ENCODE data around the gene TMEM221.
A peak's percentile ranks its signal among the peaks of the same experiment; 100 is the strongest.

TMEM221 gene

DNA sequence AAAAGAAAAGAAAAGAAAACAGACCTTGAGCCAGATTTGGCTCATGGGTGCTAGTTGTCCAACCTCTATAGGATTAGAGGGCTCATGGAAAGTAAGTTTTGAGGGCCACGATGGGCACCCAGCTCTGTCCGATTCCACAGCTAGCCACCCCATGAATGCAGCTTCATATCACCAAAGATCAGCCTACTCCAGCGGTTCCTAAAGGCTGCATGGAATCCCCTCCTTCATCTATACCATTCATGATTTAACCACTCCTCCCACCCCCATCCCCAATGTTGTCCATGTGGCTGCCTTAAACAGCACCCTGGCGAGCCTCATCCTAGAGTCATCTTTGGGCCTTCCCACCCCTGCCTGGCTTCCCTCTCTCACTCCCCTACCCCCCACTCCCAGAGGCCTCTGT lies 26.5 kb downstream of the TMEM221 start:
- no peak overlapping the region for H3K4me3 ChIP-seq (ENCODE audit: low read depth, low read length)
- TF ChIP-seq, protein P1, sequence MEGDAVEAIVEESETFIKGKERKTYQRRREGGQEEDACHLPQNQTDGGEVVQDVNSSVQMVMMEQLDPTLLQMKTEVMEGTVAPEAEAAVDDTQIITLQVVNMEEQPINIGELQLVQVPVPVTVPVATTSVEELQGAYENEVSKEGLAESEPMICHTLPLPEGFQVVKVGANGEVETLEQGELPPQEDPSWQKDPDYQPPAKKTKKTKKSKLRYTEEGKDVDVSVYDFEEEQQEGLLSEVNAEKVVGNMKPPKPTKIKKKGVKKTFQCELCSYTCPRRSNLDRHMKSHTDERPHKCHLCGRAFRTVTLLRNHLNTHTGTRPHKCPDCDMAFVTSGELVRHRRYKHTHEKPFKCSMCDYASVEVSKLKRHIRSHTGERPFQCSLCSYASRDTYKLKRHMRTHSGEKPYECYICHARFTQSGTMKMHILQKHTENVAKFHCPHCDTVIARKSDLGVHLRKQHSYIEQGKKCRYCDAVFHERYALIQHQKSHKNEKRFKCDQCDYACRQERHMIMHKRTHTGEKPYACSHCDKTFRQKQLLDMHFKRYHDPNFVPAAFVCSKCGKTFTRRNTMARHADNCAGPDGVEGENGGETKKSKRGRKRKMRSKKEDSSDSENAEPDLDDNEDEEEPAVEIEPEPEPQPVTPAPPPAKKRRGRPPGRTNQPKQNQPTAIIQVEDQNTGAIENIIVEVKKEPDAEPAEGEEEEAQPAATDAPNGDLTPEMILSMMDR (IDR thresholded peaks at IDR 0.05; ENCODE audit: low read depth, low read length): no peak

DNA sequence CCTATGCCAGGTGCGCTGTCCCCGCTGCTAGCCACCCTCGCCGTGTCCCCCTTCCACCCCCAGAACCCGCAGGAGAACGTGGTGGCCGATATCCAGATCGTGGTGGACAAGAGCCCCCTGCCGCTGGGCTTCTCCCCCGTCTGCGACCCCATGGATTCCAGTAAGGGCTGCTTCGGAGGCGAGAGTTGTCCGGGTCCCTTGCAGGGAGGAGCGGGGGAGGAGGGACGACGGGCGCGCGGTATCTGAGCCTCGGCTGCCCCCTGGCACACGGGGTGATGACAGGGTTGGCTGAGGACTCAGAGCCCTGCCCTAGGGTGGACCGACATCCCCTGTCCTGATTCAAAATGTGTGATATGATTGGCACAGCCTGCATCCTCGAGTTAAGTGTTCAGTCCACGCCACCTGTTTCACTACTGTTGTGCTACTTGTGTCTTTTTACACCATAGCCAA lies 28.0 kb downstream of the TMEM221 start:
- peak overlapping the region; percentile 76 for H3K4me3 ChIP-seq (ENCODE audit: low read depth, low read length)
- TF ChIP-seq, protein P1 (IDR thresholded peaks at IDR 0.05; ENCODE audit: low read depth, low read length): no peak

DNA sequence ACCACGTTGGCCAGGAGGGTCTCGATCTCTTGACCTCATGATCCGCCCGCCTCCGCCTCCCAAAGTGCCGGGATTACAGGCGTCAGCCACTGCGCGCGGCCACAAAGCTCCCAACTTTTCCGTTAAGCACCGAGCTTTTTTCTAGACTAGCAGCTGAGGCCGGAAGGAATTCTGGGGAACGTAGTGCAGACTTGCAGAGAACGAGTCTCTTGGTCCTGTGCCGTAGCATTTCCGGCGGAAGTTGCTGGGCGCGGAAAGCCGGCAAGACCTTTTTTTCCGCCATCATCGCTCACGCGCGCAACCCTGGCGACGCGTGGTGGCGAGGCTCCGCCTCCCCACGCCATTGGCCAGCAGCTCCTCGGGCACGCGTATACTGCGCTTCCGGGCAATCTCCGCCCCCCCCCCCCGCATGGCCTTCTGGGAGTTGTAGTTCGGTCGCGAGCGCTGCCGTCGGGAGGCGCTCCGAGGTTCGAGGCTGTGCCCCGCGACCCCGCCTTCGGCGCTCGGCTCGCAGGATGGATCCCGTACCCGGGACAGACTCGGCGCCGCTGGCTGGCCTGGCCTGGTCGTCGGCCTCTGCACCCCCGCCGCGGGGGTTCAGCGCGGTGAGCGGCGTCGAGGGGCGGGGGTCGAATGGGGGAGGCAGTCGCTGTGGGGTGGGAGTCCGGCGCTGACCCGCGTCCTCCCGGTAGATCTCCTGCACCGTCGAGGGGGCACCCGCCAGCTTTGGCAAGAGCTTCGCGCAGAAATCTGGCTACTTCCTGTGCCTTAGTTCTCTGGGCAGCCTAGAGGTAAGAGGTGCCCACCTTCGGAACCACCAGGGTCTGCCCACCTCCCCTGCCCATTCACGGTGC lies 28.6 kb downstream of the TMEM221 start, which contains the start of gene MVB12A:
MVB12A (plus strand) TSS at position 427 of the 854 bp plus-strand sequence; CDS start at position 516, 89 bp downstream.
- TF ChIP-seq, protein P1 (IDR thresholded peaks at IDR 0.05; ENCODE audit: low read depth, low read length): no peak

DNA sequence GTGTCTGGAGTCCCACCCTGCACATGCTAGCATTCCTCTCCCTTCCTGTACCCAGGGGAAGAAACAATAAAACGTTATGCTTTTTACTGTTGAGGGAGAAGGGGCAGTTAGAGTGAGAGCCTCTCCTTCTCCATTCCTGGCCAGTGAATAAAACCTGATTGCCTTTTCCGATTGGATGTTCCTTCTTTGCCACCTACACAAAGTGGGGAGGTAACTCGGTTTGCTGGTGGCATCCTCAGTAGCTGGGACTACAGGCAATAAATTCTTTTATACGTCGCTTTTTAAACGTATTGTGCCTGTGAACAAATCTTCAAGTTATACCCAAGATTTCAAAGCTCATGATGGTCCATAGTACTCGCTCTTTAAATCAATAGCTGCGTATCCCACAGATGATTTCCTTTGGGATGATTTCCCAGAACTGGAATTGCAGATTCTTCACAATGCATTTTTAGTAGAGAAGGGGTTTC lies 29.3 kb downstream of the TMEM221 start:
- TF ChIP-seq, protein P1 (IDR thresholded peaks at IDR 0.05; ENCODE audit: low read depth, low read length): no peak
- peak overlapping the region; percentile 76 for H3K4me3 ChIP-seq (ENCODE audit: low read depth, low read length)

More for the DNA sequence above, 28.6 kb downstream of the TMEM221 start, which contains the start of gene MVB12A:
- H3K4me3 ChIP-seq (ENCODE audit: low read depth, low read length): peak within 1 kb of the TSS; percentile 76

DNA sequence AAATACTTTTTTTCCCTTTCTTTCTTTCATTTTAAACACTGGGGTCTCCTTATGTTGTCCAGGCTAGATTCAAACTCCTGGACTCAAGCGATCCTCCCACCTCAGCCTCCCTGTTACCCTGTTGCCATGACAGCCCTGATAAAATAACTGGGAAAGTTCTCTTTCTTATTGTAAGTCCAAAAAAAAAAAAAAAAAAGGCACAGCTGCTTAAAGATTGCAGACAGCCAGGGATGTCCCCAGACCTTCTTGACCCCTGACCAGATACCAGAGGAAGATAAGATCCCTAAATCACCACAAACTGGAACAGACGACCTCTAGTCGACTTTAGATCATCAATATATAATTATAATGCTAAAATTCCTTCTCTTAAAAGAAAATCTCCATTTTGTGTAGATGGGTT lies 29.8 kb downstream of the TMEM221 start:
- peak overlapping the region; percentile 76; the same call in 1 of the 2 replicates for H3K4me3 ChIP-seq (ENCODE audit: low read depth, low read length)
- TF ChIP-seq, protein P1 (IDR thresholded peaks at IDR 0.05; ENCODE audit: low read depth, low read length): no peak

DNA sequence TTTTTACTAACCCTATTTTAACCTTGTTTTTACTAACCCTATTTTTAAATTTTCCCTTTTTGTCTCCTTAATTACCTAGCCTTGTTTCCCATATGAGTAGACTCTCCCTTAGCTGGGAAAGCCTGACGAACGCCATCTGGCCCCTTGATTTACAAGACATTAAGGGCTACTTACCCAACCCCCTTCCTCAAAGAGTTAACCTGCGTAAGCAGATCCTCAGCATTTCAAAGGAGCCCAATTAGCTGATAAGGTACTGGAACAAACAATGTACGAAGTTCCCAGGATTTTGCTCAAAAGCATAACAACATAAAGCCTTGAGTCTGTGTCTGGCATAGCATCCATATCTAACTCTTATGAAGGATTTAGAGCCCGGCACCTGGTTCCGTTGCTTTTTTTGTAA lies 33.3 kb downstream of the TMEM221 start:
- TF ChIP-seq, protein P1 (IDR thresholded peaks at IDR 0.05; ENCODE audit: low read depth, low read length): no peak
- H3K4me3 ChIP-seq (ENCODE audit: low read depth, low read length): no peak overlapping the region

DNA sequence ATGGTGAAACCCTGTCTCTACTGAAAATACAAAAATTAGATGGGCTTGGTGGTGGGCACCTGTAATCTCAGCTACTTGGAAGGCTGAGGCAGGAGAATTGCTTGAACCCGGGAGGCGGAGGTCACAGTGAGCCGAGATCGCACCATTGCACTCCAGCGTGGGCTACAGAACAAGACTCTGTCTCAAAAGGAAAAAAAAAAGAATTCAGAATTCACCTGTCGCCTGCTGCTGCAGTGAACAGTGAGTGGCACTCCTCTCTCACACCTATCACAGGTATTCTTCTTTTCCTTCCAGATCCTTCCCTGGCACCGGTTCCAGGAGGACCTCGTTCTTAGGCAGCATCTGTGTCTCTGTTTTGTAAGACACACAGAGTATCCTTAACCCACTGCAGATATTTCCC lies 34.4 kb downstream of the TMEM221 start:
- no peak overlapping the region for H3K4me3 ChIP-seq (ENCODE audit: low read depth, low read length)
- TF ChIP-seq, protein P1 (IDR thresholded peaks at IDR 0.05; ENCODE audit: low read depth, low read length): no peak

All from WI38 (cell line).